Smooth muscle cell (in vitro differentiated cells): ENCODE results near the gene LINS1. TPM values are rescaled to one million over a fixed set of nuclear protein-coding genes. Genes with fewer than 3 reads are reported as not detected.

Source experiments
- DNase-seq: peaks from one replicate; lab custom pipeline; 2025; ENCODE audit not compliant: unreplicated experiment; lab: John Stamatoyannopoulos, UW
- H2AFZ ChIP-seq: fragments of 200-600 bp; sonication (generic); 2 replicates; pipeline ENCODE4 v1.6.0; 2016; ENCODE audit warnings: antibody characterized with exemption, low read depth, mild to moderate bottlenecking
- H3F3A ChIP-seq: fragments of 200-600 bp; sonication (generic); 2 replicates; pipeline ENCODE4 v1.6.0; 2017; ENCODE audit warnings: antibody characterized with exemption, low read depth
- H3K27ac ChIP-seq: fragments of 200-600 bp; sonication (generic); 2 replicates; pipeline ENCODE4 v1.5.1; 2016; ENCODE audit warnings: low read depth, mild to moderate bottlenecking
- H3K27me3 ChIP-seq: fragments of 200-600 bp; sonication (generic); 2 replicates; pipeline ENCODE4 v1.6.1; 2016; ENCODE audit warnings: low read depth, mild to moderate bottlenecking
- H3K36me3 ChIP-seq: fragments of 200-600 bp; sonication (generic); 2 replicates; pipeline ENCODE4 v1.5.1; 2016; ENCODE audit warnings: low read depth
- H3K4me1 ChIP-seq: fragments of 200-600 bp; sonication (generic); 2 replicates; pipeline ENCODE4 v1.5.1; 2016; ENCODE audit warnings: low read depth
- H3K4me2 ChIP-seq: fragments of 200-600 bp; sonication (generic); 2 replicates; pipeline ENCODE4 v1.6.0; 2016; ENCODE audit warnings: mild to moderate bottlenecking
- H3K4me3 ChIP-seq: fragments of 200-600 bp; sonication (generic); 2 replicates; pipeline ENCODE4 v1.5.1; 2016; ENCODE audit warnings: mild to moderate bottlenecking
- H3K79me2 ChIP-seq: fragments of 200-600 bp; sonication (generic); 2 replicates; pipeline ENCODE4 v1.6.0; 2016; ENCODE audit warnings: low read depth, mild to moderate bottlenecking
- H3K9ac ChIP-seq: fragments of 200-600 bp; sonication (generic); 2 replicates; pipeline ENCODE4 v1.6.0; 2016; ENCODE audit warnings: low read depth
- H3K9me3 ChIP-seq: fragments of 200-600 bp; sonication (generic); replicated peaks from 2 replicates; pipeline ENCODE4 v1.5.1; 2016; ENCODE audit warnings: low read depth
- H4K20me1 ChIP-seq: fragments of 200-600 bp; sonication (generic); 2 replicates; pipeline ENCODE4 v1.6.0; 2016; ENCODE audit warnings: low read depth
- WGBS: methylation state at CpG from one replicate; pipeline ENCODE4 v1.1.7; 2016; ENCODE audit warnings: low lambda C conversion rate; 5-methylcytosine and 5-hydroxymethylcytosine counted together
- polyA plus RNA-seq: library from polyadenylated mRNA; unstranded; fragments of >200 nt; fragmentation: Nextera tagmentation; extraction: Ambion mirVana; gene quantifications from 2 replicates; pipeline ENCODE4 v1.2.1, GENCODE V29; 2016
- total RNA-seq: library from RNA; depleted of rRNA; stranded (reverse); fragments of >200 nt; gene quantifications from 2 replicates; pipeline ENCODE4 v1.2.3, GENCODE V29; 2014
- TF ChIP-seq, protein P1 (sequence below): fragments of 200-600 bp; sonication (generic); IDR thresholded peaks from 2 replicates; pipeline ENCODE4 v1.5.1; 2017; ENCODE audit warnings: borderline replicate concordance, mild to moderate bottlenecking, antibody characterized with exemption; ENCODE audit not compliant: insufficient read depth, poor library complexity, severe bottlenecking

LINS1 gene
- total and polyA plus RNA-seq, 2 experiments from 2014 or later = 6.0 to 9.2 TPM

DNA sequence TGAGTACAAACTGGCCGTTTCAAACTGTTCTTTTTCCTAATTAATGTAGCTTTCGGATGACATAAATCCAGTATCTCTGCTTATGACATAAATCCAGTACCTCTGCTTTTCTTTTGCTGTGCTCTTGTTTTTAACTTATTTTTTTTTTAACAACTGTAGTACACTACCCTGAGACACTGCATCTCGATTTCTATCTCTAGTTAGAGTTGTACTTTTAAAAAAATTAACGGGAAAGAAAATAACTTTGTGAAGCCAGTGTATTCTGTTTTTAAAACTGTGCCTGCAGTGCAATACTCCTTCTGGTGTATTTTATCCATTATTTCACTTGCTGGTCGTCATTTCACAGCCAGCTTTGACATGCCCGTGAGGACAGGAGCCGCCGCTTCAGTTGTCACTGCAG lies 47.0 kb upstream of the LINS1 start:
- Histone ChIP-seq H2AFZ (no peak overlapping the region), H3K4me2 (no peak overlapping the region), H3K9ac (no peak overlapping the region), H3K4me3 (no peak overlapping the region), H3K36me3 (no peaks in the 10 kb centered on the region), H3K4me1 (no peaks in the 10 kb centered on the region), H3F3A (no peaks in the 10 kb centered on the region), H3K27ac (no peak overlapping the region), H4K20me1 (peaks cover 45% of the 10 kb centered on the region), H3K27me3 (no peaks in the 10 kb centered on the region), H3K9me3 (no peaks in the 10 kb centered on the region), H3K79me2 (peaks cover 3% of the 10 kb centered on the region)
- WGBS = 95% methylated on average over 8 of the region's 8 CpGs
- TF ChIP-seq, protein P1, sequence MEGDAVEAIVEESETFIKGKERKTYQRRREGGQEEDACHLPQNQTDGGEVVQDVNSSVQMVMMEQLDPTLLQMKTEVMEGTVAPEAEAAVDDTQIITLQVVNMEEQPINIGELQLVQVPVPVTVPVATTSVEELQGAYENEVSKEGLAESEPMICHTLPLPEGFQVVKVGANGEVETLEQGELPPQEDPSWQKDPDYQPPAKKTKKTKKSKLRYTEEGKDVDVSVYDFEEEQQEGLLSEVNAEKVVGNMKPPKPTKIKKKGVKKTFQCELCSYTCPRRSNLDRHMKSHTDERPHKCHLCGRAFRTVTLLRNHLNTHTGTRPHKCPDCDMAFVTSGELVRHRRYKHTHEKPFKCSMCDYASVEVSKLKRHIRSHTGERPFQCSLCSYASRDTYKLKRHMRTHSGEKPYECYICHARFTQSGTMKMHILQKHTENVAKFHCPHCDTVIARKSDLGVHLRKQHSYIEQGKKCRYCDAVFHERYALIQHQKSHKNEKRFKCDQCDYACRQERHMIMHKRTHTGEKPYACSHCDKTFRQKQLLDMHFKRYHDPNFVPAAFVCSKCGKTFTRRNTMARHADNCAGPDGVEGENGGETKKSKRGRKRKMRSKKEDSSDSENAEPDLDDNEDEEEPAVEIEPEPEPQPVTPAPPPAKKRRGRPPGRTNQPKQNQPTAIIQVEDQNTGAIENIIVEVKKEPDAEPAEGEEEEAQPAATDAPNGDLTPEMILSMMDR = no peak
- no peak for DNase-seq

DNA sequence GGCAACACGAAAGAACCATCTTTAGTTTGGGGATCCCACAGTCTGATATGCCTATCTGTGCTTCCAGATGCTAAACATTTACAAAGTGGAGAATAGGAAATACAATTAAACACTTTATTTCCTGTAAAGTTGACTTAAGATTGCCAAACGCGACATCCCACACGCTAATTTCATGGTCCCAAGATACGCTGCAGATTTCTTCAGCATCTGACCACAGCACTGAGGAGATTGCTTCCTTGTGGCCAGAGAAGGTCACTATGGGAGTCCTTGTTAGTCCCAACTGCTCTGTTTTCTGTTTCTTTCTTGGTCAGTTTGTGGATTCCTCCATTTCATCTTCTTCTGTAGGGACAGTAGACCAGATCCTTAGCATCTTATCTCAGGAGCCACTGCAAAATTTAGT lies 43.7 kb upstream of the LINS1 start:
- no peak for DNase-seq
- TF ChIP-seq, protein P1 = no peak

DNA sequence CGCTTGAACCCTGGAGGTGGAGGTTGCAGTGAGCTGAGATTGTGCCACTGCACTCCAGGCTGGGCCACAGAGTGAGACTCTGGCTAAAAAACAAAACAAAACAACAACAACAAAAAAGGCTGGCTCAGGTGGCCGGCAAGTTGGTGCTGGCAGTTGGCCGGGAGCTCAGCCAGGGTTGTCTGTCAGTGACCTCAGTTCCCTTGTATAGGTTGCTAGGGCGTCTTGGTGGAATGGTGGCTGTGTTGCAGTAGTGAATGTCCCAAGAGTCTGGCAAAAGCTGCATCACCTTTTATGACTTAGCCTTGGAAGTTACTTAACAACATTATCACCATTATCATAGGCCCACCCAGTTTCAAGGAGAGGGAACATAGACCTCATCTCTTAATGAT lies 41.0 kb upstream of the LINS1 start:
- Histone ChIP-seq H2AFZ (no peak overlapping the region), H3K9ac (no peak overlapping the region), H3K27me3 (no peaks in the 10 kb centered on the region), H4K20me1 (peaks cover 95% of the 10 kb centered on the region), H3K36me3 (no peaks in the 10 kb centered on the region), H3K4me3 (no peak overlapping the region), H3K79me2 (peaks cover 12% of the 10 kb centered on the region), H3K9me3 (no peaks in the 10 kb centered on the region), H3F3A (no peaks in the 10 kb centered on the region), H3K4me2 (no peak overlapping the region), H3K27ac (no peak overlapping the region), H3K4me1 (no peaks in the 10 kb centered on the region)
- WGBS = 94% methylated on average over 4 of the region's 4 CpGs
- TF ChIP-seq, protein P1 = no peak
- no peak for DNase-seq

More for the DNA sequence above, 43.7 kb upstream of the LINS1 start:
- no peaks in the 10 kb centered on the region for H3K27me3 ChIP-seq
- no peak overlapping the region for H3K9ac ChIP-seq
- no peaks in the 10 kb centered on the region for H3K4me1 ChIP-seq
- H3K9me3 ChIP-seq = no peaks in the 10 kb centered on the region
- no peaks in the 10 kb centered on the region for H3K36me3 ChIP-seq
- no peak overlapping the region for H3K27ac ChIP-seq
- WGBS = 97% methylated on average over 5 of the region's 5 CpGs
- H4K20me1 ChIP-seq = peaks cover 74% of the 10 kb centered on the region
- H3K4me2 ChIP-seq = no peak overlapping the region
- peaks cover 3% of the 10 kb centered on the region for H3K79me2 ChIP-seq
- no peak overlapping the region for H2AFZ ChIP-seq
- H3F3A ChIP-seq = no peaks in the 10 kb centered on the region
- H3K4me3 ChIP-seq = no peak overlapping the region

DNA sequence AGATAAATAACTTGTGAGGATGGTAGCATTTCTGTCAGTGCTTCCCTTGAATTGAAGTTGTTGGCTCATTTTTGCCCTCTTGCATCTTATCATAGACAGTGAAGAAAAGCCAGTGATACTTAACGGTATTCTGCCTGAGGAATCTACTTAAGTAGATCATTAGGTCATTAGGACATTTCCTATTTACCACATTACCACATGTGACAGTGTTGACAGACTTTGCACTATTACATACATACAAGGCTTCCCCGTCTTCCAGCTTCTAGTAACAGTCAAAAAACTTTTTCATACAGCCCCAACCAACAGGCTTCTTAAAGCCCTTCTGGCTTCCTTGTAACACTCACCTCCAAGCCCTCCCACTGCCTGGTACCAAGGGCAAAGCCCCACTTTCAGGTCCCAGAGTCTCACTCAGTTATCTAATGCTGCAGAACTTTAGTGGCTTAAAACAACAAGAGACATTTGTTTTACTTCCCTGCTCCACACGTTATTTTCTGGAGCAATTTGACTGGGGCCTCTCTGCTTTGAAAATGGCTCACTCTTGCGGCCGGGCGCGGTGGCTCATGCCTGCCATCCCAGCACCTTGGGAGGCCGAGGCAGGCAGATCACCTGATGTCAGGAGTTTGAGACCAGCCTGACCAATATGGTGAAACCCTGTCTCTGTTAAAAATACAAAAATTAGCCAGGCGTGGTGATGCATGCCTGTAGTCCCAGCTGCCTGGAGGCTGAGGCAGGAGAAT lies 40.4 kb upstream of the LINS1 start:
- Histone ChIP-seq H3K4me3 (no peak overlapping the region), H3K4me1 (no peaks in the 10 kb centered on the region)
- 67% methylated on average over 9 of the region's 9 CpGs for WGBS

More for the DNA sequence above, 40.4 kb upstream of the LINS1 start:
- no peaks in the 10 kb centered on the region for H3F3A ChIP-seq
- no peak overlapping the region for H3K4me2 ChIP-seq
- no peak for DNase-seq
- peaks cover 16% of the 10 kb centered on the region for H3K79me2 ChIP-seq
- TF ChIP-seq, protein P1 = no peak
- peaks cover 95% of the 10 kb centered on the region for H4K20me1 ChIP-seq
- H3K9ac ChIP-seq = no peak overlapping the region
- H3K9me3 ChIP-seq = no peaks in the 10 kb centered on the region
- H3K27me3 ChIP-seq = no peaks in the 10 kb centered on the region
- H3K36me3 ChIP-seq = no peaks in the 10 kb centered on the region
- H3K27ac ChIP-seq = no peak overlapping the region
- H2AFZ ChIP-seq = no peak overlapping the region
